ENCODE data around the gene TSPY2.
"Not testable (repeated sequence)": the region's sequence is repeated elsewhere in the genome, so short reads cannot be mapped to it uniquely, and the experiment has no call there.

TSPY2 gene

GRCh38 chrY:6245923-6246322 is at the start of gene TSPY2:
Gene TSPY2 (plus strand): TSS chrY:6246223. CDS start chrY:6246269, 46 bp downstream.
- not testable (repeated sequence) for DNase-seq

GRCh38 chrY:6209565-6209964 is 36.5 kb upstream of the TSPY2 start:
- not testable (repeated sequence) for DNase-seq

GRCh38 chrY:6217045-6217444 is 29.0 kb upstream of the TSPY2 start:
- DNase-seq = not testable (repeated sequence)

- DNase-seq = not testable (repeated sequence)
Measured at GRCh38 chrY:6269839-6270238, 23.8 kb downstream of the TSPY2 start.
